Liver (tissue), 9 donors: ENCODE data around the gene TAS1R1. TPM values are rescaled to one million over a fixed set of nuclear protein-coding genes. Genes with fewer than 3 reads are reported as not detected.

Experiments used
- DNase-seq: peaks from one replicate; pipeline ENCODE4 v3.0.0-alpha.2; 2017; ENCODE audit warnings: low spot score
- H3K27ac ChIP-seq, 2 donors: one replicate each; pipeline ENCODE4 v1.7.0; 2013; ENCODE audit warnings: inconsistent platforms in 2 of 2, low read length in 2 of 2, control low read depth in 1 of 2, low read depth in 1 of 2, mild to moderate bottlenecking in 1 of 2
- H3K27me3 ChIP-seq, 4 donors: one replicate each; pipeline versions ENCODE4 v1.6.1 to v1.7.0; 2013; ENCODE audit warnings: low read length in 3 of 4, inconsistent platforms in 1 of 4, mild to moderate bottlenecking in 1 of 4, moderate library complexity in 1 of 4; ENCODE audit not compliant: control insufficient read depth in 4 of 4, insufficient read depth in 4 of 4
- H3K36me3 ChIP-seq, 4 donors: one replicate each; pipeline versions ENCODE4 v1.6.1 to v1.7.0; 2013; ENCODE audit warnings: low read length in 3 of 4, mild to moderate bottlenecking in 3 of 4, low read depth in 1 of 4, moderate library complexity in 1 of 4; ENCODE audit not compliant: control insufficient read depth in 4 of 4, insufficient read depth in 3 of 4
- H3K4me1 ChIP-seq, 4 donors: one replicate each; pipeline versions ENCODE4 v1.6.1 to v1.7.0; 2013; ENCODE audit warnings: low read length in 3 of 4, mild to moderate bottlenecking in 3 of 4, moderate library complexity in 1 of 4; ENCODE audit not compliant: control insufficient read depth in 4 of 4, insufficient read depth in 4 of 4
- H3K4me3 ChIP-seq, 3 donors: one replicate each; pipeline versions ENCODE4 v1.6.1 to v1.7.0; 2013; ENCODE audit warnings: low read length in 3 of 3, control low read depth in 1 of 3, low read depth in 1 of 3, mild to moderate bottlenecking in 1 of 3
- H3K9ac ChIP-seq, 2 donors: one replicate each; pipeline ENCODE4 v1.7.0; 2013; ENCODE audit warnings: low read length in 2 of 2, mild to moderate bottlenecking in 2 of 2, moderate library complexity in 2 of 2, control low read depth in 1 of 2, low read depth in 1 of 2
- H3K9me3 ChIP-seq, 4 donors: one replicate each; pipeline versions ENCODE4 v1.6.1 to v1.7.0; 2013; ENCODE audit warnings: low read length in 3 of 4; ENCODE audit not compliant: control insufficient read depth in 4 of 4
- EGR1 ChIP-seq, 2 donors: IDR thresholded peaks; 2 replicates each; pipeline ENCODE4 v1.6.1; 2016 to 2018; ENCODE audit warnings: antibody characterized with exemption in 2 of 2, low read depth in 2 of 2
- FOXA1 ChIP-seq: IDR thresholded peaks from 2 replicates; pipeline ENCODE4 v1.6.1; 2016; ENCODE audit warnings: antibody characterized with exemption
- FOXA2 ChIP-seq: IDR thresholded peaks from 2 replicates; pipeline ENCODE4 v1.6.1; 2016; ENCODE audit warnings: antibody characterized with exemption
- HNF4A ChIP-seq, 2 donors: conservative IDR thresholded peaks; 2 replicates each; pipeline ENCODE4 v1.6.1; 2016; ENCODE audit warnings: antibody characterized with exemption in 2 of 2, mild to moderate bottlenecking in 2 of 2
- HNF4G ChIP-seq: IDR thresholded peaks from 2 replicates; pipeline ENCODE4 v1.6.1; 2016; ENCODE audit warnings: antibody characterized with exemption
- JUND ChIP-seq, 2 donors: IDR thresholded peaks; 2 replicates each; pipeline ENCODE4 v1.6.1; 2016; ENCODE audit warnings: antibody characterized with exemption in 2 of 2
- MAX ChIP-seq: IDR thresholded peaks from 2 replicates; pipeline ENCODE4 v1.6.1; 2016; ENCODE audit warnings: antibody characterized with exemption
- NR2F2 ChIP-seq: IDR thresholded peaks from 2 replicates; pipeline ENCODE4 v1.6.1; 2016; ENCODE audit warnings: antibody characterized with exemption
- RAD21 ChIP-seq, 2 donors: IDR thresholded peaks; 2 replicates each; pipeline ENCODE4 v1.6.1; 2016; ENCODE audit warnings: antibody characterized with exemption in 2 of 2, mild to moderate bottlenecking in 2 of 2
- RXRA ChIP-seq, 2 donors: IDR thresholded peaks; 2 replicates each; pipeline ENCODE4 v1.6.1; 2017 to 2018; ENCODE audit warnings: antibody characterized with exemption in 2 of 2, mild to moderate bottlenecking in 1 of 2
- SP1 ChIP-seq: IDR thresholded peaks from 2 replicates; pipeline ENCODE4 v1.6.1; 2018; ENCODE audit warnings: antibody characterized with exemption, mild to moderate bottlenecking
- TAF1 ChIP-seq: conservative IDR thresholded peaks from 2 replicates; pipeline ENCODE4 v1.6.1; 2016; ENCODE audit warnings: antibody characterized with exemption, mild to moderate bottlenecking
- YY1 ChIP-seq: IDR thresholded peaks from 2 replicates; pipeline ENCODE4 v1.6.1; 2016; ENCODE audit warnings: antibody characterized with exemption, mild to moderate bottlenecking
- WGBS: extraction: QIAGEN DNeasy Blood & Tissue Kit; methylation state at CpG from one replicate; pipeline ENCODE4 v1.1.7; 2013; 5-methylcytosine and 5-hydroxymethylcytosine counted together
- polyA plus RNA-seq, 2 donors: library from polyadenylated mRNA; stranded (reverse) in 1 of 2; unstranded in 1 of 2; fragments of 200-250 nt in 1 of 2; fragments of >200 nt in 1 of 2; fragmentation: Nextera tagmentation in 1 of 2; extraction: Ambion mirVana in 1 of 2; gene quantifications; one replicate each; pipeline versions ENCODE4 v1.2.1 to v1.2.3, GENCODE V29; 2013 to 2015
- total RNA-seq, 2 donors: library from RNA; depleted of rRNA; stranded (reverse); fragments of >200 nt; gene quantifications; one replicate each; pipeline ENCODE4 v1.2.3, GENCODE V29; 2014
- TF ChIP-seq, protein P1 (sequence below): IDR thresholded peaks from 2 replicates; pipeline ENCODE4 v1.6.1; 2016; ENCODE audit warnings: antibody characterized with exemption, mild to moderate bottlenecking
- TF ChIP-seq, protein P2 (sequence below): IDR thresholded peaks from 2 replicates; pipeline ENCODE4 v1.6.1; 2016; ENCODE audit warnings: antibody characterized with exemption
- TF ChIP-seq, protein P3 (sequence below): IDR thresholded peaks from 2 replicates; pipeline ENCODE4 v1.6.1; 2016; ENCODE audit warnings: antibody characterized with exemption
- donor health status: healthy.
- donor health status: healthy.
- donor health status: healthy.
- donor health status: healthy.
- donor health status: healthy.

The TAS1R1 gene
- total and polyA plus RNA-seq, 4 donors, result not detected

DNA sequence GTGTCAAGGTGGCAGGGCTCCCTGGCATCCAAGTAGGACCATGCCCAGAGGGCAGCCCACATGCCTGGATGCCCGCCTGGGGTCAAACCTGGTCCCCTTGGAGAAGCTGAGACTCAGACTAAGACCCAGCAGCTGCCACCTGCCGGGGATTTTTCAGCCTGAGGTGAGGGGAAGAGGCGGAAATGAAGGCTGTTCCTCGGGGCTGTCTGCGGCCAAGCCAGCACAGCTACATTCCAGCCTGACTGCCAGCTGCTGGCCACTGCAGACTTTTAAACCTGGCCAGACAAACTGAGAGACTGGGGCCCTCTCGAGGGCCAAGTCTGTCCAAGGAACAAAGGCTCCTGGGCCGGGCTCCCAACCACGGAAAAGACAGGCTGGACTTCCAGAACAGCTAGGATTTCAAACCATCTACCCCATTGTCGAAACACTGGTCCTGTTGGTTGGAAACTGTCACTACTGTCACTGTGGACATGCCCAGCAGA lies 41.7 kb upstream of the TAS1R1 start:
- TF ChIP-seq YY1, result no peak
- no peak for TF ChIP-seq FOXA2
- no peak for TF ChIP-seq MAX
- no peak for TF ChIP-seq NR2F2
- no peak for TF ChIP-seq SP1
- TF ChIP-seq TAF1, result no peak
- no peak for TF ChIP-seq EGR1 (IDR thresholded peaks at IDR 0.05; ENCODE audit: low read depth in 2 of 2)
- TF ChIP-seq HNF4A (conservative IDR thresholded peaks at IDR 0.05), result no peak
- no peak for TF ChIP-seq RAD21 (IDR thresholded peaks at IDR 0.05)
- no peaks in the 10 kb centered on the region for H3K36me3 ChIP-seq
- no peak overlapping the region for H3K27ac ChIP-seq
- no peak overlapping the region for H3K9ac ChIP-seq
- 90% methylated on average over 9 of the region's 9 CpGs for WGBS
- no peak overlapping the region for H3K4me3 ChIP-seq
- H3K9me3 ChIP-seq, result no peaks in the 10 kb centered on the region
- no peaks in the 10 kb centered on the region for H3K4me1 ChIP-seq
- H3K27me3 ChIP-seq, result no peaks in the 10 kb centered on the region
- DNase-seq, result no peak

GRCh38 chr1:6515771-6516170 lies 39.3 kb upstream of the TAS1R1 start:
- H3K27ac ChIP-seq, result no peak overlapping the region
- 92% methylated on average over 4 of the region's 4 CpGs for WGBS
- no peak for DNase-seq
- H3K9me3 ChIP-seq, result no peaks in the 10 kb centered on the region
- H3K36me3 ChIP-seq, result no peaks in the 10 kb centered on the region
- no peaks in the 10 kb centered on the region for H3K27me3 ChIP-seq
- TF ChIP-seq, protein P1, sequence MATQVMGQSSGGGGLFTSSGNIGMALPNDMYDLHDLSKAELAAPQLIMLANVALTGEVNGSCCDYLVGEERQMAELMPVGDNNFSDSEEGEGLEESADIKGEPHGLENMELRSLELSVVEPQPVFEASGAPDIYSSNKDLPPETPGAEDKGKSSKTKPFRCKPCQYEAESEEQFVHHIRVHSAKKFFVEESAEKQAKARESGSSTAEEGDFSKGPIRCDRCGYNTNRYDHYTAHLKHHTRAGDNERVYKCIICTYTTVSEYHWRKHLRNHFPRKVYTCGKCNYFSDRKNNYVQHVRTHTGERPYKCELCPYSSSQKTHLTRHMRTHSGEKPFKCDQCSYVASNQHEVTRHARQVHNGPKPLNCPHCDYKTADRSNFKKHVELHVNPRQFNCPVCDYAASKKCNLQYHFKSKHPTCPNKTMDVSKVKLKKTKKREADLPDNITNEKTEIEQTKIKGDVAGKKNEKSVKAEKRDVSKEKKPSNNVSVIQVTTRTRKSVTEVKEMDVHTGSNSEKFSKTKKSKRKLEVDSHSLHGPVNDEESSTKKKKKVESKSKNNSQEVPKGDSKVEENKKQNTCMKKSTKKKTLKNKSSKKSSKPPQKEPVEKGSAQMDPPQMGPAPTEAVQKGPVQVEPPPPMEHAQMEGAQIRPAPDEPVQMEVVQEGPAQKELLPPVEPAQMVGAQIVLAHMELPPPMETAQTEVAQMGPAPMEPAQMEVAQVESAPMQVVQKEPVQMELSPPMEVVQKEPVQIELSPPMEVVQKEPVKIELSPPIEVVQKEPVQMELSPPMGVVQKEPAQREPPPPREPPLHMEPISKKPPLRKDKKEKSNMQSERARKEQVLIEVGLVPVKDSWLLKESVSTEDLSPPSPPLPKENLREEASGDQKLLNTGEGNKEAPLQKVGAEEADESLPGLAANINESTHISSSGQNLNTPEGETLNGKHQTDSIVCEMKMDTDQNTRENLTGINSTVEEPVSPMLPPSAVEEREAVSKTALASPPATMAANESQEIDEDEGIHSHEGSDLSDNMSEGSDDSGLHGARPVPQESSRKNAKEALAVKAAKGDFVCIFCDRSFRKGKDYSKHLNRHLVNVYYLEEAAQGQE, result no peak
- TF ChIP-seq HNF4G (no peak), RXRA (IDR thresholded peaks at IDR 0.05) (no peak), NR2F2 (no peak), EGR1 (IDR thresholded peaks at IDR 0.05; ENCODE audit: low read depth in 2 of 2) (no peak), FOXA2 (no peak), FOXA1 (no peak), JUND (IDR thresholded peaks at IDR 0.05) (no peak), RAD21 (IDR thresholded peaks at IDR 0.05) (no peak), YY1 (no peak), MAX (no peak), TAF1 (no peak)
- TF ChIP-seq, protein P2, sequence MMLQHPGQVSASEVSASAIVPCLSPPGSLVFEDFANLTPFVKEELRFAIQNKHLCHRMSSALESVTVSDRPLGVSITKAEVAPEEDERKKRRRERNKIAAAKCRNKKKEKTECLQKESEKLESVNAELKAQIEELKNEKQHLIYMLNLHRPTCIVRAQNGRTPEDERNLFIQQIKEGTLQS, result no peak
- TF ChIP-seq, protein P3, sequence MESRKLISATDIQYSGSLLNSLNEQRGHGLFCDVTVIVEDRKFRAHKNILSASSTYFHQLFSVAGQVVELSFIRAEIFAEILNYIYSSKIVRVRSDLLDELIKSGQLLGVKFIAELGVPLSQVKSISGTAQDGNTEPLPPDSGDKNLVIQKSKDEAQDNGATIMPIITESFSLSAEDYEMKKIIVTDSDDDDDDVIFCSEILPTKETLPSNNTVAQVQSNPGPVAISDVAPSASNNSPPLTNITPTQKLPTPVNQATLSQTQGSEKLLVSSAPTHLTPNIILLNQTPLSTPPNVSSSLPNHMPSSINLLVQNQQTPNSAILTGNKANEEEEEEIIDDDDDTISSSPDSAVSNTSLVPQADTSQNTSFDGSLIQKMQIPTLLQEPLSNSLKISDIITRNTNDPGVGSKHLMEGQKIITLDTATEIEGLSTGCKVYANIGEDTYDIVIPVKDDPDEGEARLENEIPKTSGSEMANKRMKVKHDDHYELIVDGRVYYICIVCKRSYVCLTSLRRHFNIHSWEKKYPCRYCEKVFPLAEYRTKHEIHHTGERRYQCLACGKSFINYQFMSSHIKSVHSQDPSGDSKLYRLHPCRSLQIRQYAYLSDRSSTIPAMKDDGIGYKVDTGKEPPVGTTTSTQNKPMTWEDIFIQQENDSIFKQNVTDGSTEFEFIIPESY, result no peak
- peaks cover 0 to 7% (median 0%) of the 10 kb centered on the region in 4 donors for H3K4me1 ChIP-seq
- no peak overlapping the region for H3K4me3 ChIP-seq
- no peak overlapping the region for H3K9ac ChIP-seq
